GM12878 (cell line): Measurements from ENCODE around the gene POLD4. TPM values are rescaled to one million over a fixed set of nuclear protein-coding genes. Genes with fewer than 3 reads are reported as not detected.

Source experiments
- ATAC-seq: fragments of 200-7000 bp; cut with Tn5 transposase; 3 replicates; pipeline ENCODE4 v1.9.1; 2020; ENCODE audit warnings: mild to moderate bottlenecking, moderate library complexity
- BruUV-seq: library from RNA; stranded (reverse); fragments of 400-500 nt; replicated peaks from 2 replicates; lab custom pipeline; 2021; lab: Mats Ljungman, UMichigan
- CTCF ChIA-PET: fragments of 300-600 bp; sonication (Branson Sonifier 250); formaldehyde crosslinking; extraction: SDS; loops from one replicate; lab custom pipeline; 2021; ENCODE audit warnings: inconsistent platforms; lab: Yijun Ruan, JAX
- POLR2A ChIA-PET: fragments of 350-600 bp; formaldehyde crosslinking; extraction: SDS; loops from one replicate; lab custom pipeline; 2021; ENCODE audit warnings: inconsistent platforms; lab: Charles Lee
- RAD21 ChIA-PET: fragments of 300-600 bp; sonication (Branson Sonifier 250); formaldehyde crosslinking; loops from one replicate; lab custom pipeline; 2023; ENCODE audit warnings: antibody characterized with exemption; ENCODE audit not compliant: unreplicated experiment; lab: Charles Lee
- SMC1A ChIA-PET: fragments of 300-600 bp; sonication (Branson Sonifier 250); formaldehyde crosslinking; loops from one replicate; lab custom pipeline; 2023; ENCODE audit not compliant: unreplicated experiment, uncharacterized antibody; lab: Charles Lee
- DNase-seq: peaks from one replicate; pipeline ENCODE4 v3.0.0-alpha.2; 2011; ENCODE audit warnings: low read depth, low spot score
- FAIRE-seq: peaks from 3 replicates; lab custom pipeline; 2011; peaks lifted over from hg19 to GRCh38; lab: Jason Lieb, UNC
- H2AFZ ChIP-seq: 2 replicates; pipeline ENCODE4 v1.6.0; 2011; ENCODE audit warnings: low read depth, low read length, control low read depth; ENCODE audit not compliant: control insufficient read depth
- H3K27ac ChIP-seq: 2 replicates; pipeline ENCODE4 v1.5.1; 2011; ENCODE audit warnings: control low read depth; ENCODE audit not compliant: control insufficient read depth, insufficient read depth
- H3K27me3 ChIP-seq, 2 experiments: replicated peaks in 1 of 2; 2 replicates each; pipeline versions ENCODE4 v1.6.0 to v1.6.1; 2011; ENCODE audit warnings: low read length in 1 of 2; ENCODE audit not compliant: control insufficient read depth in 2 of 2, insufficient read depth in 2 of 2
- H3K36me3 ChIP-seq, 2 experiments: 2 replicates each; pipeline ENCODE4 v1.5.1; 2011; ENCODE audit warnings: low read length in 1 of 2; ENCODE audit not compliant: control insufficient read depth in 2 of 2, insufficient read depth in 2 of 2
- H3K4me1 ChIP-seq: 2 replicates; pipeline ENCODE4 v1.6.1; 2011; ENCODE audit warnings: mild to moderate bottlenecking, low read length, moderate library complexity, mixed read lengths; ENCODE audit not compliant: control insufficient read depth, insufficient read depth
- H3K4me2 ChIP-seq: 2 replicates; pipeline ENCODE4 v1.6.0; 2011; ENCODE audit warnings: control low read depth; ENCODE audit not compliant: control insufficient read depth, insufficient read depth
- H3K4me3 ChIP-seq: fragments of 200-600 bp; sonication (generic); 2 replicates; pipeline ENCODE4 v1.5.1; 2016
- H3K79me2 ChIP-seq: 2 replicates; pipeline ENCODE4 v1.6.0; 2011; ENCODE audit warnings: low read length; ENCODE audit not compliant: control insufficient read depth, insufficient read depth
- H3K9ac ChIP-seq: 2 replicates; pipeline ENCODE4 v1.8.0; 2011; ENCODE audit warnings: low read length, control low read depth, mixed read lengths; ENCODE audit not compliant: control insufficient read depth, insufficient read depth
- H3K9me3 ChIP-seq: replicated peaks from 3 replicates; pipeline ENCODE4 v1.5.1; 2011; ENCODE audit warnings: mild to moderate bottlenecking, low read length; ENCODE audit not compliant: control insufficient read depth, insufficient read depth
- H4K20me1 ChIP-seq: 2 replicates; pipeline ENCODE4 v1.6.0; 2011; ENCODE audit not compliant: control insufficient read depth, insufficient read depth
- CREM ChIP-seq: IDR thresholded peaks from 2 replicates; pipeline ENCODE4 v1.6.1; 2014; ENCODE audit warnings: antibody characterized with exemption, low read depth
- MEF2B ChIP-seq: fragments of 450-650 bp; IDR thresholded peaks from 2 replicates; pipeline ENCODE4 v1.6.1; 2018; ENCODE audit warnings: mild to moderate bottlenecking, moderate library complexity; ENCODE audit not compliant: partially characterized antibody, poor library complexity, severe bottlenecking
- MTA2 ChIP-seq: fragments of 450-650 bp; IDR thresholded peaks from 2 replicates; pipeline ENCODE4 v1.6.1; 2016; ENCODE audit warnings: low read depth, mild to moderate bottlenecking, moderate library complexity
- NFYB ChIP-seq: IDR thresholded peaks from 2 replicates; pipeline ENCODE4 v1.6.1; 2011; ENCODE audit warnings: low read depth, mild to moderate bottlenecking, low read length, improper control_type of control experiment, moderate library complexity; ENCODE audit not compliant: insufficient read depth
- NR2C2 ChIP-seq: IDR thresholded peaks from 2 replicates; pipeline ENCODE4 v1.6.1; 2011; ENCODE audit warnings: borderline replicate concordance, low read depth; ENCODE audit not compliant: control insufficient read depth, insufficient read length
- SIN3A ChIP-seq: IDR thresholded peaks from 2 replicates; pipeline ENCODE4 v1.6.1; 2012; ENCODE audit warnings: low read depth, low read length, improper control_type of control experiment
- SIX5 ChIP-seq: IDR thresholded peaks from 2 replicates; pipeline ENCODE4 v1.6.1; 2011; ENCODE audit warnings: mild to moderate bottlenecking, low read depth, low read length, moderate library complexity; ENCODE audit not compliant: severe bottlenecking
- TAF1 ChIP-seq: IDR thresholded peaks from 2 replicates; pipeline ENCODE4 v1.6.1; 2011; ENCODE audit warnings: mild to moderate bottlenecking, low read depth, low read length, borderline replicate concordance
- TBL1XR1 ChIP-seq: IDR thresholded peaks from 2 replicates; pipeline ENCODE4 v1.6.1; 2012; ENCODE audit warnings: low read depth, low read length, improper control_type of control experiment
- TCF7 ChIP-seq: IDR thresholded peaks from 2 replicates; pipeline ENCODE4 v1.6.1; 2014; ENCODE audit warnings: antibody characterized with exemption, borderline replicate concordance
- ZNF24 ChIP-seq: fragments of 450-650 bp; IDR thresholded peaks from 2 replicates; pipeline ENCODE4 v1.6.1; 2017; ENCODE audit warnings: antibody characterized with exemption, mild to moderate bottlenecking
- WGBS: methylation state at CpG from one replicate; pipeline ENCODE4 v1.1.6; 2016; ENCODE audit warnings: low lambda C conversion rate; ENCODE audit not compliant: insufficient replicate concordance, insufficient coverage; ENCODE audit errors: missing lambda C conversion rate; 5-methylcytosine and 5-hydroxymethylcytosine counted together
- in situ Hi-C: fragments of 300-500 bp; cut with MboI; formaldehyde crosslinking; loops from 9 replicates; pipeline ENCODE4 v1.14.3; 2018; ENCODE audit warnings: mixed read lengths
- intact Hi-C: fragments of 100-400 bp; cut with micrococcal nuclease; formaldehyde crosslinking; loops from one replicate; pipeline ENCODE4 v1.14.2; 2022; ENCODE audit not compliant: unreplicated experiment
- polyA plus RNA-seq, 11 experiments: library from polyadenylated mRNA; depleted of rRNA in 4 of 11; unstranded in 6 of 11; stranded (reverse) in 5 of 11; fragments of >200 nt; fragmentation: Nextera tagmentation in 4 of 11; fragmentation: Illumina TruSeq in 1 of 11; extraction: Ambion mirVana in 4 of 11; extraction: Trizol in 1 of 11; gene quantifications; 1 replicate in 1 of 11; 2 replicates in 10 of 11; pipeline versions ENCODE4 v1.2.1 to v1.2.3, GENCODE V29; 2011 to 2016; ENCODE audit warnings: inconsistent platforms in 2 of 11, missing spikeins in 2 of 11, low read depth in 1 of 11
- total RNA-seq, 4 experiments: library from RNA; depleted of rRNA in 3 of 4; stranded (reverse); fragments of >200 nt in 3 of 4; fragmentation: Illumina TruSeq in 1 of 4; extraction: Trizol in 1 of 4; gene quantifications; 2 replicates each; pipeline versions ENCODE4 v1.2.1 to v1.2.3, GENCODE V29; 2013 to 2021
- TF ChIP-seq, protein P1 (sequence below): IDR thresholded peaks from 2 replicates; pipeline ENCODE4 v1.6.1; 2011; ENCODE audit warnings: low read depth, mild to moderate bottlenecking, low read length, moderate library complexity, borderline replicate concordance; ENCODE audit errors: extremely low read depth
- TF ChIP-seq, protein P2 (sequence below): IDR thresholded peaks from 2 replicates; pipeline ENCODE4 v1.6.1; 2011; ENCODE audit warnings: low read depth, low read length, improper control_type of control experiment, borderline replicate concordance

Gene POLD4
- total and polyA plus RNA-seq, 10 of the 15 experiments (the other 5 are each of a cell fraction or from before 2014, with no cell fraction given) = 8.1 to 176 (median 88.1) TPM

DNA sequence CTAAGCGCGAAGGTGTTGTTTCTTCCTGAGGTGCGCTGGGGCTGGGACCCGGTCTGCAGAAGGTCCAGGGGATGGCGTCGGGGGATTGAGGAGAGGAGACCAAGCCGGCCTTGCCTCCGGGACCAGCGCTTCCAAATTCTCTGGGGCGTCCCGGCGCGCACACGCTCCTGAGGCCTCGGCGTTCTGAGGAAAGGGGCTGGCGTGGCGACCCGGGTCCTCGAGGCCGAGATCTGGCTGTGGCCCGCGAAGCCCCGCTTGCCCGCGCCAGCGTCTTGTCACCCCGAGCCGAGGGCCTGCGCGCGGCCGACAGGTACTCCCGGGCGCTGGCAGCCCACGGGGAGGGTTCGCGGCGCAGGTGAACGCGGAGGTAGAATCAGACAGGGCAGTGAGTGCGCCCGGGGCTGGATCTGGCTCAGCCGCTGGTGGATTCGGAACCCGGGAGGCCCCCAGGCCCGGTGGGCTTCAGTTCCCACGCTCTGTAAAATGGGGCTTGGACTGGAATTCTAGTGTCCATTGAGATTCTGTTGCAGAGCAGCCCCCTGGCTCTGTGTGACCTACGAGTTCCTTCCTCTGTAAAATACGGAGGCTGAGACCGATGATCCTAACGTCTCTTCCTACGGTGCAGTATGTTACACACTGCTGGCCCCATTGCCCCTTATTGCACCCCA lies 35.3 kb downstream of the POLD4 start (continued):
- TF ChIP-seq, protein P1, sequence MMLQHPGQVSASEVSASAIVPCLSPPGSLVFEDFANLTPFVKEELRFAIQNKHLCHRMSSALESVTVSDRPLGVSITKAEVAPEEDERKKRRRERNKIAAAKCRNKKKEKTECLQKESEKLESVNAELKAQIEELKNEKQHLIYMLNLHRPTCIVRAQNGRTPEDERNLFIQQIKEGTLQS = no peak
- TF ChIP-seq SIN3A (peak; percentile 36), MEF2B (peak; percentile 3), TBL1XR1 (no peak; the same call in 1 of the 2 replicates), CREM (no peak), TAF1 (no peak), NFYB (no peak)

DNA sequence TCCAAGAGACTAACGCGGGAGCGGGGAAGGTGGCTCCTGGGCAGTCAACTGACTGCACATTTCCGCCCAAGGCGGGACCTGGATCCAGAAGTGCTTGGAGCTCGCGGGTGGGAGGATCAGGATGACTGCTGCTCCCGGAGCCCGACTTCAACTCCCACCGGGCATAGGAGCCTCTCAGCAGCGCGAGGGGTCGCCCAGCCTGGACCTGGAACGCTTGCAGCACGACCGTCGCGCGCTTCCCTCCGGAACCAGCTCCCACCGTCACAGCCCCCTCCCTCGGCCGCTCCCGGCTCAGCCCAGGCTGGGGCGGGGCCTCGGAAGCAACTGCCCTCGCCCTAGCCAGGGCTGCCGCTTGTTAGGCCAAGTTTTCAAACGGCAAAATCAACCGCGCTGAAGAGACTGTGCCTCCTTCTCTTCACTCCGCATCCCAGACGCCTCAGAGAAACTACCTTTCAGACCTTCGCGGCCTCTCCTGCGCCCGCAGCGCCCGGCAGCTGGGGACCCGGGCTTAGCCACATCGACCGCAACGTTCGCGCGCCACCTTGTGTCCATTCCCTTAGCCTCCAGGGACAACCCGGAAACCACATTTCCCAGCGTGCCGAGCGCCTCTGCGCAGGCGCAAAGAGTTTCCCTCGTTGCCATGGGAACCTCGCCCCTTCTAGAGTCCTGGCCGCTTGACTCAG lies 36.0 kb downstream of the POLD4 start:
- in situ Hi-C loops = loop anchor here (5.0 kb wide), 1 partner anchor 55 kb away; no protein-coding TSS in a partner anchor
- SMC1A ChIA-PET = interaction anchor here (0.7 to 7.6 kb wide), 28 partner anchors 9 to 266 kb away, joined by 3 to 82 read pairs (median 5); partner anchors contain the start of genes CLCF1, GRK2 and POLD4
- Histone ChIP-seq H2AFZ (peak overlapping the region; percentile 92), H3K9me3 (no peaks in the 10 kb centered on the region), H3K79me2 (no peaks in the 10 kb centered on the region), H3K27ac (peak overlapping the region; percentile 85), H3K27me3 (no peaks in the 10 kb centered on the region), H3K4me1 (peaks cover 3% of the 10 kb centered on the region), H3K9ac (peak overlapping the region; percentile 83), H3K4me3 (peak overlapping the region; percentile 80), H3K4me2 (peak overlapping the region; percentile 95), H3K36me3 (no peaks in the 10 kb centered on the region), H4K20me1 (no peaks in the 10 kb centered on the region)
- intact Hi-C loops = loop anchor here (1.0 to 2.0 kb wide), 5 partner anchors 29 to 236 kb away; no protein-coding TSS in a partner anchor
- RAD21 ChIA-PET = interaction anchor here (0.6 to 7.8 kb wide), 30 partner anchors 9 to 956 kb away, joined by 3 to 75 read pairs (median 5); partner anchors contain the start of genes ANKRD13D, GRK2, KDM2A and POLD4
- peak; percentile 94 for FAIRE-seq
- POLR2A ChIA-PET = interaction anchor here (0.5 to 2.6 kb wide), 11 partner anchors 25 to 204 kb away, joined by 3 to 25 read pairs (median 4); partner anchors contain the start of genes ANKRD13D, GRK2 and POLD4
- under 1% methylated on average over 55 of the region's 55 CpGs for WGBS
- peak; percentile 88 for ATAC-seq
- peak; percentile 92 for DNase-seq
- CTCF ChIA-PET = interaction anchor here (0.6 to 12.1 kb wide), 42 partner anchors 9 to 465 kb away, joined by 3 to 151 read pairs (median 4); partner anchors contain the start of genes ANKRD13D, GRK2, POLD4 and PPP1CA
- BruUV-seq = TSS peak; percentile 84
- TF ChIP-seq MTA2 (peak; percentile 26; the same call in 1 of the 2 replicates), NR2C2 (no peak), SIX5 (peak; percentile 91), TCF7 (no peak), ZNF24 (0 out of 2 replicates have a peak, but pooled peaks have one; percentile 37)
- TF ChIP-seq, protein P2, sequence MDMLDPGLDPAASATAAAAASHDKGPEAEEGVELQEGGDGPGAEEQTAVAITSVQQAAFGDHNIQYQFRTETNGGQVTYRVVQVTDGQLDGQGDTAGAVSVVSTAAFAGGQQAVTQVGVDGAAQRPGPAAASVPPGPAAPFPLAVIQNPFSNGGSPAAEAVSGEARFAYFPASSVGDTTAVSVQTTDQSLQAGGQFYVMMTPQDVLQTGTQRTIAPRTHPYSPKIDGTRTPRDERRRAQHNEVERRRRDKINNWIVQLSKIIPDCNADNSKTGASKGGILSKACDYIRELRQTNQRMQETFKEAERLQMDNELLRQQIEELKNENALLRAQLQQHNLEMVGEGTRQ = no peak
